Astrocyte (in vitro differentiated cells and primary cell): ENCODE results near the gene GIPC1. TPM values are rescaled to one million over a fixed set of nuclear protein-coding genes. Genes with fewer than 3 reads are reported as not detected.
A peak's percentile ranks its signal among the peaks of the same experiment; 100 is the strongest.

Source experiments
- DNase-seq: peaks from one replicate; pipeline ENCODE4 v3.0.0-alpha.2; 2010; ENCODE audit warnings: low read depth
- FAIRE-seq: peaks from 2 replicates; lab custom pipeline; 2011; peaks lifted over from hg19 to GRCh38; lab: Jason Lieb, UNC
- H2AFZ ChIP-seq: 2 replicates; pipeline ENCODE4 v1.6.0; 2012; ENCODE audit warnings: low read depth, low read length, inconsistent platforms
- H3K27ac ChIP-seq: 2 replicates; pipeline ENCODE4 v1.5.1; 2011; ENCODE audit warnings: low read depth, low read length, inconsistent platforms
- H3K27me3 ChIP-seq: 2 replicates; pipeline ENCODE4 v1.6.0; 2011; ENCODE audit warnings: low read length, inconsistent platforms; ENCODE audit not compliant: insufficient read depth
- H3K36me3 ChIP-seq: 2 replicates; pipeline ENCODE4 v1.5.1; 2011; ENCODE audit warnings: low read length, inconsistent platforms; ENCODE audit not compliant: insufficient read depth
- H3K4me1 ChIP-seq: 2 replicates; pipeline ENCODE4 v1.5.1; 2011; ENCODE audit warnings: low read length, inconsistent platforms; ENCODE audit not compliant: insufficient read depth
- H3K4me2 ChIP-seq: 2 replicates; pipeline ENCODE4 v1.6.0; 2012; ENCODE audit warnings: low read length, inconsistent platforms
- H3K4me3 ChIP-seq: 2 replicates; pipeline ENCODE4 v1.5.1; 2011; ENCODE audit warnings: low read depth, mild to moderate bottlenecking, low read length, inconsistent platforms; ENCODE audit not compliant: insufficient read depth
- H3K79me2 ChIP-seq: 2 replicates; pipeline ENCODE4 v1.6.0; 2012; ENCODE audit warnings: mild to moderate bottlenecking, low read length, inconsistent platforms; ENCODE audit not compliant: insufficient read depth
- H3K9ac ChIP-seq: 2 replicates; pipeline ENCODE4 v1.6.0; 2012; ENCODE audit warnings: mild to moderate bottlenecking, low read length, inconsistent platforms
- H3K9me3 ChIP-seq: 2 replicates; pipeline ENCODE4 v1.5.1; 2012; ENCODE audit warnings: low read depth, mild to moderate bottlenecking, low read length, inconsistent platforms; ENCODE audit not compliant: insufficient read depth
- H4K20me1 ChIP-seq: 2 replicates; pipeline ENCODE4 v1.6.0; 2012; ENCODE audit warnings: low read length, inconsistent platforms; ENCODE audit not compliant: insufficient read depth
- H3K27ac Mint-ChIP-seq: one replicate; pipeline ENCODE4 v1.8.0; 2021; ENCODE audit warnings: mild to moderate bottlenecking, mixed read lengths; ENCODE audit not compliant: unreplicated experiment
- H3K27me3 Mint-ChIP-seq: one replicate; pipeline ENCODE4 v1.8.0; 2021; ENCODE audit warnings: low read depth, mixed read lengths; ENCODE audit not compliant: unreplicated experiment
- H3K36me3 Mint-ChIP-seq: one replicate; pipeline ENCODE4 v1.8.0; 2021; ENCODE audit warnings: low read depth, mixed read lengths; ENCODE audit not compliant: unreplicated experiment
- H3K4me1 Mint-ChIP-seq: one replicate; pipeline ENCODE4 v1.8.0; 2021; ENCODE audit warnings: low read depth, mixed read lengths; ENCODE audit not compliant: unreplicated experiment
- H3K4me3 Mint-ChIP-seq: one replicate; pipeline ENCODE4 v1.8.0; 2021; ENCODE audit warnings: mild to moderate bottlenecking, moderate library complexity, mixed read lengths; ENCODE audit not compliant: unreplicated experiment
- H3K9me3 Mint-ChIP-seq: one replicate; pipeline ENCODE4 v1.8.0; 2021; ENCODE audit warnings: mild to moderate bottlenecking, mixed read lengths; ENCODE audit not compliant: unreplicated experiment
- EZH2 ChIP-seq: IDR thresholded peaks from 2 replicates; pipeline ENCODE4 v1.6.1; 2012; ENCODE audit warnings: mild to moderate bottlenecking, low read length, inconsistent platforms; ENCODE audit not compliant: insufficient read depth
- total RNA-seq: library from RNA; stranded (reverse); gene quantifications from 2 replicates; pipeline ENCODE4 v1.2.1, GENCODE V29; 2021
- TF ChIP-seq, protein P1 (sequence below): IDR thresholded peaks from 2 replicates; pipeline ENCODE4 v1.5.1; 2011; ENCODE audit warnings: low read depth, mild to moderate bottlenecking, inconsistent platforms, low read length, moderate library complexity; ENCODE audit not compliant: insufficient read depth

Gene GIPC1
- total RNA-seq, 1 donor from 2014 or later: 169 TPM

DNA sequence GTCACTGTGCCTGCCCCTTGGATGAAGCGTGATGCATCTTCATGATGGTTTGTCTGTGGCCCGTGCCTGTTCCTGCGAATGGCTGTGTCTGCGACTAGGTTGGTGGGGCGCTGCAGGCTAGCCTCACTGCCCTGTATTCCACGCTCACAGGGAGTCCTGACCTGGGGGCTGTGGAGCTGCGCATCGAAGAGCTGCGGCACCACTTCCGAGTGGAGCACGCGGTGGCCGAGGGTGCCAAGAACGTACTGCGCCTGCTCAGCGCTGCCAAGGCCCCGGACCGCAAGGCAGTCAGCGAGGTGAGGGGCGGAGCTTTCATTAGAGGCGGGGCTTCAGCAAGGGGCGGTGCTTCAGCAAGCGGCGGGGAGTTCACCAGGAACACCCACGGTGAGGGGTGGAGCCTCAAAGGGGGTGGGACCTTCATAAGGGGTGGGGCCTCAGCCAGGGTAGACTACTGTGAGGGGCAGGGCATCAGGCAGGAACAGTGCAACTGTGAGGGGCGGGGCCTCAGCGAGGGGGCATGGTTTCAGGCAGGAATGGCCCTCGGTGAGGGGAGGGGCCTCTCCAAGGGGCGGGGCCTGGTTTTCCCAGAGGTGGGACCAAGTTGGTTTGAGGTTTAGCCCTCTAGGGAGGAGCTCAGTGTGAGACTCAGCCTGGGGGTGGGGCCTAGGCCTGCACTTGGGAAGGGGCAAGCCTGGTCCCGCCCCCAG is 45.6 kb downstream of the GIPC1 start:
- Histone ChIP-seq H3K27ac (no peak overlapping the region), H4K20me1 (peaks cover 4% of the 10 kb centered on the region), H3K9me3 (no peaks in the 10 kb centered on the region), H3K36me3 (peaks cover 6% of the 10 kb centered on the region), H3K9ac (no peak overlapping the region), H3K79me2 (no peaks in the 10 kb centered on the region), H3K27me3 (no peaks in the 10 kb centered on the region), H2AFZ (no peak overlapping the region), H3K4me3 (no peak overlapping the region), H3K4me2 (no peak overlapping the region), H3K4me1 (no peaks in the 10 kb centered on the region)
- no peaks in the 10 kb centered on the region for H3K4me1 Mint-ChIP-seq
- H3K27me3 Mint-ChIP-seq: no peaks in the 10 kb centered on the region
- FAIRE-seq: no peak
- H3K27ac Mint-ChIP-seq: no peak overlapping the region
- H3K9me3 Mint-ChIP-seq: no peaks in the 10 kb centered on the region
- no peak for DNase-seq
- H3K36me3 Mint-ChIP-seq: peaks cover 36% of the 10 kb centered on the region
- no peak for TF ChIP-seq EZH2
- TF ChIP-seq, protein P1, sequence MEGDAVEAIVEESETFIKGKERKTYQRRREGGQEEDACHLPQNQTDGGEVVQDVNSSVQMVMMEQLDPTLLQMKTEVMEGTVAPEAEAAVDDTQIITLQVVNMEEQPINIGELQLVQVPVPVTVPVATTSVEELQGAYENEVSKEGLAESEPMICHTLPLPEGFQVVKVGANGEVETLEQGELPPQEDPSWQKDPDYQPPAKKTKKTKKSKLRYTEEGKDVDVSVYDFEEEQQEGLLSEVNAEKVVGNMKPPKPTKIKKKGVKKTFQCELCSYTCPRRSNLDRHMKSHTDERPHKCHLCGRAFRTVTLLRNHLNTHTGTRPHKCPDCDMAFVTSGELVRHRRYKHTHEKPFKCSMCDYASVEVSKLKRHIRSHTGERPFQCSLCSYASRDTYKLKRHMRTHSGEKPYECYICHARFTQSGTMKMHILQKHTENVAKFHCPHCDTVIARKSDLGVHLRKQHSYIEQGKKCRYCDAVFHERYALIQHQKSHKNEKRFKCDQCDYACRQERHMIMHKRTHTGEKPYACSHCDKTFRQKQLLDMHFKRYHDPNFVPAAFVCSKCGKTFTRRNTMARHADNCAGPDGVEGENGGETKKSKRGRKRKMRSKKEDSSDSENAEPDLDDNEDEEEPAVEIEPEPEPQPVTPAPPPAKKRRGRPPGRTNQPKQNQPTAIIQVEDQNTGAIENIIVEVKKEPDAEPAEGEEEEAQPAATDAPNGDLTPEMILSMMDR: no peak
- no peak overlapping the region for H3K4me3 Mint-ChIP-seq

- H3K36me3 ChIP-seq: peaks cover 6% of the 10 kb centered on the region
- H3K9ac ChIP-seq: no peak overlapping the region
- no peak overlapping the region for H3K4me3 ChIP-seq
- TF ChIP-seq, protein P1: no peak
- no peak for TF ChIP-seq EZH2
- DNase-seq (no peak), FAIRE-seq (no peak)
- no peak overlapping the region for H3K4me3 Mint-ChIP-seq
- H3K27ac ChIP-seq: no peak overlapping the region
- H3K27me3 ChIP-seq: no peaks in the 10 kb centered on the region
- no peaks in the 10 kb centered on the region for H3K79me2 ChIP-seq
- no peaks in the 10 kb centered on the region for H3K9me3 Mint-ChIP-seq
- H3K9me3 ChIP-seq: no peaks in the 10 kb centered on the region
- peak overlapping the region; percentile 75 for H3K27ac Mint-ChIP-seq
- H4K20me1 ChIP-seq: peaks cover 4% of the 10 kb centered on the region
- no peak overlapping the region for H3K4me2 ChIP-seq
- H3K36me3 Mint-ChIP-seq: peaks cover 31% of the 10 kb centered on the region
- no peaks in the 10 kb centered on the region for H3K27me3 Mint-ChIP-seq
- no peaks in the 10 kb centered on the region for H3K4me1 ChIP-seq
- no peak overlapping the region for H2AFZ ChIP-seq
- H3K4me1 Mint-ChIP-seq: no peaks in the 10 kb centered on the region
These were observed 46.6 kb downstream of the GIPC1 start for GRCh38 chr19:14449321-14449720.
